SK-N-MC (cell line): ENCODE results near the gene MYT1.

Experiments
- EZH2 ChIP-seq: fragments of 200-600 bp; sonication (generic); IDR thresholded peaks from one replicate; pipeline ENCODE4 v1.6.1; 2017; ENCODE audit warnings: antibody characterized with exemption
- FOXP2 ChIP-seq: optimal IDR thresholded peaks from 2 replicates; pipeline ENCODE3; 2011; ENCODE audit warnings: mild to moderate bottlenecking, moderate library complexity; ENCODE audit not compliant: insufficient read depth; ENCODE audit errors: extremely low read length, control extremely low read depth
- POLR2AphosphoS5 ChIP-seq: IDR thresholded peaks from 2 replicates; pipeline ENCODE4 v1.6.1; 2012; ENCODE audit warnings: mild to moderate bottlenecking, low read depth, low read length, borderline replicate concordance

GRCh38 chr20:64217539-64218221 is 53.4 kb downstream of the MYT1 start:
- TF ChIP-seq POLR2AphosphoS5, result no peak
- no peak for TF ChIP-seq EZH2
- TF ChIP-seq FOXP2, result no peak
